Kidney (tissue), 14 donors: ENCODE data around the gene PHACTR1. TPM values are rescaled to one million over a fixed set of nuclear protein-coding genes. Genes with fewer than 3 reads are reported as not detected.
"Not testable (repeated sequence)": the region's sequence is repeated elsewhere in the genome, so short reads cannot be mapped to it uniquely, and the experiment has no call there.

ENCODE experiments used
- DNase-seq, 5 donors: peaks; one replicate each; pipeline ENCODE4 v3.0.0-alpha.2; 2013 to 2020
- FAIRE-seq: peaks from 2 replicates; lab custom pipeline; 2012; peaks lifted over from hg19 to GRCh38; lab: Jason Lieb, UNC
- H3K27ac ChIP-seq, 2 donors: one replicate each; pipeline ENCODE4 v1.7.0; 2013; ENCODE audit warnings: low read depth in 2 of 2, low read length in 2 of 2, inconsistent platforms in 1 of 2
- H3K27me3 ChIP-seq: one replicate; pipeline ENCODE4 v1.7.1; 2013; ENCODE audit warnings: low read length, inconsistent platforms; ENCODE audit not compliant: control insufficient read depth, insufficient read depth
- H3K36me3 ChIP-seq, 3 donors: one replicate each; pipeline versions ENCODE4 v1.7.0 to v1.7.1; 2013; ENCODE audit warnings: low read length in 3 of 3, control low read depth in 1 of 3, inconsistent platforms in 1 of 3; ENCODE audit not compliant: insufficient read depth in 3 of 3, control insufficient read depth in 2 of 3
- H3K4me1 ChIP-seq, 3 donors: one replicate each; pipeline versions ENCODE4 v1.7.0 to v1.7.1; 2013; ENCODE audit warnings: low read length in 3 of 3, inconsistent platforms in 1 of 3, low read depth in 1 of 3; ENCODE audit not compliant: control insufficient read depth in 2 of 3, insufficient read depth in 2 of 3
- H3K4me3 ChIP-seq, 3 donors: one replicate each; pipeline versions ENCODE4 v1.7.0 to v1.8.1; 2013; ENCODE audit warnings: low read length in 3 of 3, control low read depth in 1 of 3, inconsistent platforms in 1 of 3
- H3K9ac ChIP-seq, 3 donors: one replicate each; pipeline versions ENCODE4 v1.7.0 to v1.7.1; 2013; ENCODE audit warnings: low read length in 3 of 3, control low read depth in 1 of 3, inconsistent platforms in 1 of 3
- H3K9me3 ChIP-seq, 3 donors: one replicate each; pipeline versions ENCODE4 v1.7.0 to v1.7.1; 2013; ENCODE audit warnings: low read length in 3 of 3, control low read depth in 1 of 3, inconsistent platforms in 1 of 3; ENCODE audit not compliant: control insufficient read depth in 2 of 3, insufficient read depth in 1 of 3
- intact Hi-C: fragments of 100-400 bp; cut with DNase I; formaldehyde crosslinking; loops from one replicate; pipeline ENCODE4 v1.11.1; 2022
- polyA plus RNA-seq: library from polyadenylated mRNA; stranded (reverse); fragments of 350-450 nt; fragmentation: Illumina TruSeq; extraction: RNeasy Lipid Tissue Mini Kit (QIAGEN cat#74804); gene quantifications from one replicate; pipeline ENCODE4 v1.2.3, GENCODE V29; 2014; ENCODE audit warnings: low read depth, low replicate concordance; ENCODE audit not compliant: insufficient read depth
- total RNA-seq: library from RNA; stranded (reverse); fragmentation: NEBNext Ultra II Directional; extraction: Animal tissue kit (Norgen Biotek cat#: 25700); gene quantifications from one replicate; pipeline ENCODE4 v1.2.1, GENCODE V29; 2021
- TF ChIP-seq, protein P1 (sequence below): IDR thresholded peaks from 3 replicates; pipeline ENCODE4 v1.5.1; 2012; ENCODE audit warnings: mild to moderate bottlenecking, moderate library complexity, borderline replicate concordance; ENCODE audit not compliant: insufficient read depth; ENCODE audit errors: extremely low read depth
- donor health status: control.
- donor health status: control.
- donor health status: control.
- donor health status: control.
- donor health status: control.
- donor health status: DM: yes; HTN: yes; CAD: no.
- donor health status: Normal renal cell carcinoma (clear cell type).

The PHACTR1 gene
- total and polyA plus RNA-seq, 2 donors from 2014 or later = 3.3 to 33.6 TPM

DNA sequence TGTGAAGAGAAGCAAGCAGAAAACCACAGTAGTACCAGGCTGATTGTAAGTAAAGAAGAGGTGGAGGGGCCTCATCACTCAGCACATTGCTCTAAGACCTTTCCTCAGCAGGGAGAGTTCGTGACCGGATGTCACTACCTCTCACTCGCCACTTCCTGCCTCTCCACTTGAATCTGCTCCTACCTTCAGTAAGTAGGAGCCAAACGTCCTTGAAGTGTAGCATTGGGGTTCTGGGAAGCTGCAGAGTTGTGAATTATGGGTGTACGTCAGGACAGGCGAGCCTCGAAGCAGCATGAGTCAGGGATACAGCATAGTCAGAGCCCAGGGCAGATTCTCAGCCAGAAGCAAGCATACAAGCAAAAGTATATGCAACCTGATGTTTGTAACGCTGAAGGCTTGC, 224.9 kb downstream of the PHACTR1 start:
- no peaks in the 10 kb centered on the region for H3K27me3 ChIP-seq
- no peak overlapping the region for H3K27ac ChIP-seq
- no peaks in the 10 kb centered on the region for H3K36me3 ChIP-seq
- H3K9me3 ChIP-seq = no peaks in the 10 kb centered on the region
- H3K4me1 ChIP-seq = peaks cover 0 to 2% (median 2%) of the 10 kb centered on the region in 3 donors
- FAIRE-seq = no peak
- no peak for DNase-seq
- intact Hi-C loops = no loop called here
- no peak overlapping the region for H3K4me3 ChIP-seq
- TF ChIP-seq, protein P1, sequence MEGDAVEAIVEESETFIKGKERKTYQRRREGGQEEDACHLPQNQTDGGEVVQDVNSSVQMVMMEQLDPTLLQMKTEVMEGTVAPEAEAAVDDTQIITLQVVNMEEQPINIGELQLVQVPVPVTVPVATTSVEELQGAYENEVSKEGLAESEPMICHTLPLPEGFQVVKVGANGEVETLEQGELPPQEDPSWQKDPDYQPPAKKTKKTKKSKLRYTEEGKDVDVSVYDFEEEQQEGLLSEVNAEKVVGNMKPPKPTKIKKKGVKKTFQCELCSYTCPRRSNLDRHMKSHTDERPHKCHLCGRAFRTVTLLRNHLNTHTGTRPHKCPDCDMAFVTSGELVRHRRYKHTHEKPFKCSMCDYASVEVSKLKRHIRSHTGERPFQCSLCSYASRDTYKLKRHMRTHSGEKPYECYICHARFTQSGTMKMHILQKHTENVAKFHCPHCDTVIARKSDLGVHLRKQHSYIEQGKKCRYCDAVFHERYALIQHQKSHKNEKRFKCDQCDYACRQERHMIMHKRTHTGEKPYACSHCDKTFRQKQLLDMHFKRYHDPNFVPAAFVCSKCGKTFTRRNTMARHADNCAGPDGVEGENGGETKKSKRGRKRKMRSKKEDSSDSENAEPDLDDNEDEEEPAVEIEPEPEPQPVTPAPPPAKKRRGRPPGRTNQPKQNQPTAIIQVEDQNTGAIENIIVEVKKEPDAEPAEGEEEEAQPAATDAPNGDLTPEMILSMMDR = no peak
- no peak overlapping the region for H3K9ac ChIP-seq

DNA sequence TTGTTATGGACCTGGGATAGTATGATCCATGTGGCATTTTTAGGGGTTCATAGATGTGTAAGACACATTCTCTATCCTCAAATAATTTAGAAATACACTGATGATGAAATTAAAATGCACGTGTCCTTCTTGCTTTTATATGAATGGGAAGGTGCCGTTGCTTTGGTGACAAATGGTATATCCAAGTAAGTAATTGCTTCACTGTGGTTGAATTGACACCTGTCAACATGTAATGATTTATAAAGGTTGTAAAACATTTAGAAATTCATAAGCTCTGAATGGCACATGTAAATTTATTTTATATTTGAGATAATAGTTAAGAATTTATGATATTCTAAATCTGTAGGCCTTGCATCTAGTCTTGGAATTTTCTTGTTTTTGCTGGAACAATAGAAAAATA, 227.0 kb downstream of the PHACTR1 start:
- Histone ChIP-seq H3K27ac (no peak overlapping the region), H3K36me3 (no peaks in the 10 kb centered on the region), H3K9ac (no peak overlapping the region), H3K4me3 (no peak overlapping the region), H3K9me3 (no peaks in the 10 kb centered on the region), H3K27me3 (no peaks in the 10 kb centered on the region), H3K4me1 (peaks cover 0 to 2% (median 2%) of the 10 kb centered on the region in 3 donors)
- intact Hi-C loops = no loop called here
- TF ChIP-seq, protein P1 = no peak
- DNase-seq (no peak), FAIRE-seq (no peak)

DNA sequence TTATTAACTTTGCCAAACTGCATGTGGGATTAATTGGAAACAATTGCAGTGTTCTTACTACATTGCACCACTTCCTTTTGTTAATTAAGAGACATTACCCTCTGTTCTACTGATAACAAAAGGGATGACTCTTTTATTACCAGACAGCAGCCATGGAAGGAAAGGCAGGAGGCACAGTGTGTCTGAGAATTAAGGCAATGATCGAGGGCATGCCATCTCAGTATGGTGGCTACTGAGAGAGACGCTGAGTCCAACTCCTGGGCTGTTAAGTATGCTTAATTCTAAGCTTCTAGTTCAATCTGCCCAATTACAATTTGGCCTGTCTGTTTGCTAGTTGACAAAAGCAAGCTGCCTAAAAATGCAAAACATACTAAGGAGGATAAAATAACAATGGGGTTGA, 227.4 kb downstream of the PHACTR1 start:
- Histone ChIP-seq H3K4me3 (no peak overlapping the region), H3K9ac (no peak overlapping the region), H3K9me3 (no peaks in the 10 kb centered on the region), H3K36me3 (no peaks in the 10 kb centered on the region), H3K4me1 (peaks cover 0 to 2% (median 2%) of the 10 kb centered on the region in 3 donors), H3K27ac (no peak overlapping the region), H3K27me3 (no peaks in the 10 kb centered on the region)
- intact Hi-C loops = no loop called here
- FAIRE-seq (no peak), DNase-seq (no peak)
- TF ChIP-seq, protein P1 = no peak

DNA sequence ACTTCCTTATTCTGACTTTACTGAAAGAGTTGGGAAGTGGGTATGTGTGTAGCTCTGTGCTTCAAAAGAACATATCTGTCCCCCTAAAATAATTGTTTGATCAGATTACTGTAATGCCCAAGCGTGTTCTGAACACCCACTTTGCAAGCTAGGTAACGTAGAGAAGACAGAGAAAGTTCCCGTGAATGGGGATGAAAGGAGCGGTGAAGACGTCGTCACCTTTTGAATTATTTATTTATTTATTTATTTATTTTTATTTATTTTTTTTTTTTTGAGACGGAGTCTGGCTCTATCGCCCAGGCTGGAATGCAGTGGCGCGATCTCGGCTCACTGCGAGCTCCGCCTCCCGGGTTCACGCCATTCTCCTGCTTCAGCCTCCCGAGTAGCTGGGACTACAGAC, 228.0 kb downstream of the PHACTR1 start:
- H3K4me1 ChIP-seq, H3K36me3 ChIP-seq, H3K9me3 ChIP-seq, DNase-seq, H3K27me3 ChIP-seq, FAIRE-seq, intact Hi-C loops, H3K9ac ChIP-seq, H3K27ac ChIP-seq, H3K4me3 ChIP-seq: not testable (repeated sequence)
